ENCODE measurements around the gene KCNIP1. TPM values are rescaled to one million over a fixed set of nuclear protein-coding genes. Genes with fewer than 3 reads are reported as not detected.

KCNIP1 gene
- total and polyA plus RNA-seq, 10 of the 15 experiments (the other 5 are each of a cell fraction or from before 2014, with no cell fraction given), result not detected

DNA sequence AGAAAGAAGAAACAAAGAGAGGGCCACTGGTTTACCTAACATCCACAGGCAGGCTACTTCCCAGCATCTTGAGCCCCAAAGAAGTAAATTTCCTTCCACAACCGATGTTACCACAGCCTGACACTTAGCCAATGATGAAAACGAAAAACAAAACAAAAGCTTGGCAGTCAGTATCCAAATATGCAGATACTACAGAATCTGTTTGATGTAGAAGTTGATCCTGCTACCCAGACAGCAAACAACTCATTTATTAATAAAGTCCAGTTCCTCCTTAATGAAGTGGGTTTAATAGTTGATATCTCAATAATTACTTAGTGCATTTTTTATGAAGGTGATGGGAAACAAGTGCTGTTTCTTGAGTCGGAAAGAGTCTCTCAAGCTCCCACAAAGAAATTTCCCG is 212.6 kb downstream of the KCNIP1 start (continued):
- TF ChIP-seq, protein P1, sequence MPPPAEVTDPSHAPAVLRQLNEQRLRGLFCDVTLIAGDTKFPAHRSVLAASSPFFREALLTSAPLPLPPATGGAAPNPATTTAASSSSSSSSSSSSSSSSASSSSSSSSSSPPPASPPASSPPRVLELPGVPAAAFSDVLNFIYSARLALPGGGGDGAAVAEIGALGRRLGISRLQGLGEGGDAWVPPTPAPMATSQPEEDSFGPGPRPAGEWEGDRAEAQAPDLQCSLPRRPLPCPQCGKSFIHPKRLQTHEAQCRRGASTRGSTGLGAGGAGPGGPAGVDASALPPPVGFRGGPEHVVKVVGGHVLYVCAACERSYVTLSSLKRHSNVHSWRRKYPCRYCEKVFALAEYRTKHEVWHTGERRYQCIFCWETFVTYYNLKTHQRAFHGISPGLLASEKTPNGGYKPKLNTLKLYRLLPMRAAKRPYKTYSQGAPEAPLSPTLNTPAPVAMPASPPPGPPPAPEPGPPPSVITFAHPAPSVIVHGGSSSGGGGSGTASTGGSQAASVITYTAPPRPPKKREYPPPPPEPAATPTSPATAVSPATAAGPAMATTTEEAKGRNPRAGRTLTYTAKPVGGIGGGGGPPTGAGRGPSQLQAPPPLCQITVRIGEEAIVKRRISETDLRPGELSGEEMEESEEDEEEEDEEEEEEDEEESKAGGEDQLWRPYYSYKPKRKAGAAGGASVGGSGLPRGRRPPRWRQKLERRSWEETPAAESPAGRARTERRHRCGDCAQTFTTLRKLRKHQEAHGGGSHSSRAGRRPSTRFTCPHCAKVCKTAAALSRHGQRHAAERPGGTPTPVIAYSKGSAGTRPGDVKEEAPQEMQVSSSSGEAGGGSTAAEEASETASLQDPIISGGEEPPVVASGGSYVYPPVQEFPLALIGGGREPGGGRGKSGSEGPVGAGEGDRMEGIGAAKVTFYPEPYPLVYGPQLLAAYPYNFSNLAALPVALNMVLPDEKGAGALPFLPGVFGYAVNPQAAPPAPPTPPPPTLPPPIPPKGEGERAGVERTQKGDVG (CRISPR knock-in tag; IDR thresholded peaks at IDR 0.05), result no peak
- TF ChIP-seq ATF7 (IDR thresholded peaks at IDR 0.05; ENCODE audit: low read depth) (no peak), FOS (IDR thresholded peaks at IDR 0.05; ENCODE audit: borderline replicate concordance, extremely low read depth, insufficient read length) (no peak), MYB (IDR thresholded peaks at IDR 0.05; ENCODE audit: borderline replicate concordance, low read depth, low read length) (no peak), SMC3 (IDR thresholded peaks at IDR 0.05; ENCODE audit: borderline replicate concordance, low read length) (no peak), RUNX3 (IDR thresholded peaks at IDR 0.05; ENCODE audit: low read length) (no peak)

- ChIA-PET POLR2A (no interaction called here), RAD21 (ENCODE audit: unreplicated experiment) (no interaction called here), CTCF (no interaction called here), SMC1A (ENCODE audit: uncharacterized antibody, unreplicated experiment) (no interaction called here)
- in situ Hi-C loops (cut with MboI), result no loop called here
- TF ChIP-seq STAT1 (conservative IDR thresholded peaks at IDR 0.05) (no peak), CHD2 (IDR thresholded peaks at IDR 0.05; ENCODE audit: borderline replicate concordance, low read depth, low read length) (no peak), EGR1 (IDR thresholded peaks at IDR 0.05; ENCODE audit: borderline replicate concordance in 1 of 2, low read depth in 2 of 2, low read length in 2 of 2) (no peak)
- TF ChIP-seq, protein P2, sequence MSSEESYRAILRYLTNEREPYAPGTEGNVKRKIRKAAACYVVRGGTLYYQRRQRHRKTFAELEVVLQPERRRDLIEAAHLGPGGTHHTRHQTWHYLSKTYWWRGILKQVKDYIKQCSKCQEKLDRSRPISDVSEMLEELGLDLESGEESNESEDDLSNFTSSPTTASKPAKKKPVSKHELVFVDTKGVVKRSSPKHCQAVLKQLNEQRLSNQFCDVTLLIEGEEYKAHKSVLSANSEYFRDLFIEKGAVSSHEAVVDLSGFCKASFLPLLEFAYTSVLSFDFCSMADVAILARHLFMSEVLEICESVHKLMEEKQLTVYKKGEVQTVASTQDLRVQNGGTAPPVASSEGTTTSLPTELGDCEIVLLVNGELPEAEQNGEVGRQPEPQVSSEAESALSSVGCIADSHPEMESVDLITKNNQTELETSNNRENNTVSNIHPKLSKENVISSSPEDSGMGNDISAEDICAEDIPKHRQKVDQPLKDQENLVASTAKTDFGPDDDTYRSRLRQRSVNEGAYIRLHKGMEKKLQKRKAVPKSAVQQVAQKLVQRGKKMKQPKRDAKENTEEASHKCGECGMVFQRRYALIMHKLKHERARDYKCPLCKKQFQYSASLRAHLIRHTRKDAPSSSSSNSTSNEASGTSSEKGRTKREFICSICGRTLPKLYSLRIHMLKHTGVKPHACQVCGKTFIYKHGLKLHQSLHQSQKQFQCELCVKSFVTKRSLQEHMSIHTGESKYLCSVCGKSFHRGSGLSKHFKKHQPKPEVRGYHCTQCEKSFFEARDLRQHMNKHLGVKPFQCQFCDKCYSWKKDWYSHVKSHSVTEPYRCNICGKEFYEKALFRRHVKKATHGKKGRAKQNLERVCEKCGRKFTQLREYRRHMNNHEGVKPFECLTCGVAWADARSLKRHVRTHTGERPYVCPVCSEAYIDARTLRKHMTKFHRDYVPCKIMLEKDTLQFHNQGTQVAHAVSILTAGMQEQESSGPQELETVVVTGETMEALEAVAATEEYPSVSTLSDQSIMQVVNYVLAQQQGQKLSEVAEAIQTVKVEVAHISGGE (CRISPR knock-in tag; IDR thresholded peaks at IDR 0.05), result no peak
- no peak for FAIRE-seq
- Histone ChIP-seq H3K79me2 (ENCODE audit: control insufficient read depth, insufficient read depth, low read length) (no peaks in the 10 kb centered on the region), H3K4me3 (no peak overlapping the region), H2AFZ (ENCODE audit: control insufficient read depth, low read depth, low read length) (no peak overlapping the region), H3K36me3 (ENCODE audit: control insufficient read depth in 2 of 2, insufficient read depth in 2 of 2, low read length in 1 of 2) (no peaks in the 10 kb centered on the region), H3K9ac (ENCODE audit: control insufficient read depth, insufficient read depth, low read length) (no peak overlapping the region), H3K4me1 (ENCODE audit: control insufficient read depth, insufficient read depth, low read length) (no peaks in the 10 kb centered on the region), H4K20me1 (ENCODE audit: control insufficient read depth, insufficient read depth) (no peaks in the 10 kb centered on the region), H3K27me3 (replicated peaks in 1 of 2; ENCODE audit: control insufficient read depth in 2 of 2, insufficient read depth in 2 of 2, low read length in 1 of 2) (peaks cover 0 to 7% of the 10 kb centered on the region in 2 experiments; a peak in 3 of 4 replicates), H3K4me2 (ENCODE audit: control insufficient read depth, insufficient read depth) (no peak overlapping the region), H3K27ac (ENCODE audit: control insufficient read depth, insufficient read depth) (no peak overlapping the region), H3K9me3 (replicated peaks; ENCODE audit: control insufficient read depth, insufficient read depth, low read length) (no peaks in the 10 kb centered on the region)
- BruUV-seq (replicated peaks), result no TSS peak
- 0% methylated on average over 3 of the region's 3 CpGs for WGBS (ENCODE audit: insufficient coverage, insufficient replicate concordance, low lambda C conversion rate, missing lambda C conversion rate)
- intact Hi-C loops (cut with micrococcal nuclease; ENCODE audit: unreplicated experiment), result no loop called here
- no peak for ATAC-seq
- no peak for DNase-seq (ENCODE audit: low read depth, low spot score)
Observed at GRCh38 chr5:170719551-170719950, 215.7 kb downstream of the KCNIP1 start.

Data from GM12878 (cell line).